ENCODE data around the gene DMRTA1. TPM values are rescaled to one million over a fixed set of nuclear protein-coding genes. Genes with fewer than 3 reads are reported as not detected.
"Not testable (repeated sequence)": the region's sequence is repeated elsewhere in the genome, so short reads cannot be mapped to it uniquely, and the experiment has no call there.

The DMRTA1 gene, protein sequence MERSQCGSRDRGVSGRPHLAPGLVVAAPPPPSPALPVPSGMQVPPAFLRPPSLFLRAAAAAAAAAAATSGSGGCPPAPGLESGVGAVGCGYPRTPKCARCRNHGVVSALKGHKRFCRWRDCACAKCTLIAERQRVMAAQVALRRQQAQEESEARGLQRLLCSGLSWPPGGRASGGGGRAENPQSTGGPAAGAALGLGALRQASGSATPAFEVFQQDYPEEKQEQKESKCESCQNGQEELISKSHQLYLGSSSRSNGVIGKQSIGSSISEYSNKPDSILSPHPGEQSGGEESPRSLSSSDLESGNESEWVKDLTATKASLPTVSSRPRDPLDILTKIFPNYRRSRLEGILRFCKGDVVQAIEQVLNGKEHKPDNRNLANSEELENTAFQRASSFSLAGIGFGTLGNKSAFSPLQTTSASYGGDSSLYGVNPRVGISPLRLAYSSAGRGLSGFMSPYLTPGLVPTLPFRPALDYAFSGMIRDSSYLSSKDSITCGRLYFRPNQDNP
- not detected in 2 replicates for total RNA-seq (2014; rRNA removed; shearing (Covaris generic); ENCODE audit: low replicate concordance)

GRCh38 chr9:22446589-22446949 lies at the start of gene DMRTA1:
DMRTA1 (plus strand) TSS chr9:22446824; CDS start chr9:22447066, 242 bp downstream.
- no peaks in the 10 kb centered on the region for H3K36me3 ChIP-seq
- no peak for DNase-seq
- H3K4me3 ChIP-seq, result no peak within 1 kb of the TSS
- no peaks in the 10 kb centered on the region for H3K9me3 ChIP-seq
- no peaks in the 10 kb centered on the region for H3K27me3 ChIP-seq

DNA sequence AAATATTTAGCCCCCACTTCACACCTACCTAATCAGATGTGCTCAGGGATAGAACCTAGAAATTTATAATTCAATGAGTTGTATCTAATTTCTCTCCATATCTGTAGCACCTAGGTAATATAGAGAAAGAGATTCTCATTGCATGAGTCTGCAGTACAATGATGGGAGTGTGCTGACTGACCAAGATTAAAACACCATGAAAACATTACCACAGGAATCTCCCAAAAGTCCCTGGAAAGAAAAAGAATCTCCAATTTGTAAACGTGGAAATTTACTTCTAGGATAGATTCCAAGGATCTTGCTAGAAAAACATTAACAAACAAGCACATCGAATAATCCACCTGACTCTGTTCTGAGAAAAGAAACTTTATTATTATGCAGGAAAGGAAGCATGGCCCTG lies 45.0 kb upstream of the DMRTA1 start:
- no peak for DNase-seq
- Histone ChIP-seq H3K9me3 (no peaks in the 10 kb centered on the region), H3K27me3 (no peaks in the 10 kb centered on the region), H3K36me3 (no peaks in the 10 kb centered on the region), H3K4me3 (no peak overlapping the region)

GRCh38 chr9:22405869-22406659 lies 40.6 kb upstream of the DMRTA1 start:
- Histone ChIP-seq H3K4me3 (no peak overlapping the region), H3K9me3 (no peaks in the 10 kb centered on the region), H3K27me3 (no peaks in the 10 kb centered on the region), H3K36me3 (no peaks in the 10 kb centered on the region)
- DNase-seq, result no peak

- no peak for DNase-seq
- H3K36me3 ChIP-seq, result no peaks in the 10 kb centered on the region
- no peaks in the 10 kb centered on the region for H3K9me3 ChIP-seq
- no peak overlapping the region for H3K4me3 ChIP-seq
- no peaks in the 10 kb centered on the region for H3K27me3 ChIP-seq
Measured at GRCh38 chr9:22413884-22414283, 32.7 kb upstream of the DMRTA1 start.

- Histone ChIP-seq H3K27me3 (no peaks in the 10 kb centered on the region), H3K9me3 (no peaks in the 10 kb centered on the region), H3K4me3 (no peak overlapping the region), H3K36me3 (no peaks in the 10 kb centered on the region)
- DNase-seq, result no peak
Measured at GRCh38 chr9:22415941-22416691, 30.5 kb upstream of the DMRTA1 start.

DNA sequence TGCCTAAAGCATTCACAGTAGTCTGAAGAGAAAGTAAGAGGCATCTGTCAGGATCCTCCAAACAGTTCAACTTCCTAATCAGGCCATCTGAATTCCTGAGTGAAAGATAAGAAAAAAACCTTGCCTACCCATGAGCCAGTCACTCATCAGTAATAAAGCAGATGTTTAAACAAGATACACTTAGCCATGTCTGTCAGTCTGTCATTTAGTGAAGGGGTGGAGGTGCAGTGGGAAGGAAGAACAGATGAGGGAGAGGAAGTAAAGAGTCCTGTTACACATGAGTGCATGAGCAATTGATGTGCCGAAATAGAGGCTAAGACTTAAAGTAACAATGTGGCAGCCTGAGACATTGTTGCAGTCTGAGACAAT lies 29.9 kb upstream of the DMRTA1 start:
- Histone ChIP-seq H3K36me3 (no peaks in the 10 kb centered on the region), H3K9me3 (no peaks in the 10 kb centered on the region), H3K27me3 (no peaks in the 10 kb centered on the region), H3K4me3 (no peak overlapping the region)
- DNase-seq, result no peak

DNA sequence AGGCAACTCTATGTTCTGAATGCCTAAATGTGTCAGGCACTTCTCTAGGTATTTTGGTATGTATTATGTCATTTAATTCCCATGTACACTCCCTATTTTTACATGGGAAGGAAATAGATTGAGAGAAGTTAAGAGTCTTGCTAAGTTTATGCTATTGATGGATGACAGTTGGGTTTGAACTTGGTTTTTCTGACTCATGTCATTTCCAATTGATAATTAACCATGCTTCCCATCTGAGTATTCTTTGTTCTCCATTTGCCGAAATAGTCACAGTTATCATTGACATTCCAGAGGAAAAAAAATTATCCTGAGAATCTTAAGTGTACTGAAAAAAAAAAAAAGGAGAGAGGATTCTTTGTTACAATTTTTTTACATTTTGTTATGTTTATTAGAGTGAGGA lies 23.1 kb upstream of the DMRTA1 start:
- no peaks in the 10 kb centered on the region for H3K27me3 ChIP-seq
- no peaks in the 10 kb centered on the region for H3K36me3 ChIP-seq
- no peak for DNase-seq
- H3K9me3 ChIP-seq, result no peaks in the 10 kb centered on the region
- H3K4me3 ChIP-seq, result no peak overlapping the region

DNA sequence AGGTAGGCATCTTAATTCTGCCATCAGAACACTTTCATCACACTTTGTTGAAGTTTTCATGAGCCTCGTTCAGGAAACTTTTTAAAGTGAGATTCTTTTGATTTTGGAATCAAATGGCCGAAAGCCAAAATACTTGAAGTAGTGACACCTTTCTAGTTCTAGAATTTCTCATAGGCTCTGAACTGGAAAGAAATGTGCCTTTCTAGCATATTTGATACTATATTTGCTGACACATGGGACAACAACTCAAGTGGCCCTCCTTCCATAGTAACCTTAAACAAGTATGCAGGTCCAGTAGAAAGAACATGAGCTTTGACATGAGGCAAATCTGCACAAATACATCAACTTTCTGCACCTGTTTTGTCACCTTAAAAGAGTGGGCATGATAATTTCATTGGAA lies 22.0 kb upstream of the DMRTA1 start:
- no peaks in the 10 kb centered on the region for H3K36me3 ChIP-seq
- DNase-seq, result no peak
- H3K27me3 ChIP-seq, result no peaks in the 10 kb centered on the region
- H3K4me3 ChIP-seq, result no peak overlapping the region
- H3K9me3 ChIP-seq, result no peaks in the 10 kb centered on the region

- H3K4me3 ChIP-seq, result no peak overlapping the region
- no peaks in the 10 kb centered on the region for H3K27me3 ChIP-seq
- H3K36me3 ChIP-seq, result no peaks in the 10 kb centered on the region
- no peaks in the 10 kb centered on the region for H3K9me3 ChIP-seq
- no peak for DNase-seq
Measured at GRCh38 chr9:22425551-22425950, 21.1 kb upstream of the DMRTA1 start.

DNA sequence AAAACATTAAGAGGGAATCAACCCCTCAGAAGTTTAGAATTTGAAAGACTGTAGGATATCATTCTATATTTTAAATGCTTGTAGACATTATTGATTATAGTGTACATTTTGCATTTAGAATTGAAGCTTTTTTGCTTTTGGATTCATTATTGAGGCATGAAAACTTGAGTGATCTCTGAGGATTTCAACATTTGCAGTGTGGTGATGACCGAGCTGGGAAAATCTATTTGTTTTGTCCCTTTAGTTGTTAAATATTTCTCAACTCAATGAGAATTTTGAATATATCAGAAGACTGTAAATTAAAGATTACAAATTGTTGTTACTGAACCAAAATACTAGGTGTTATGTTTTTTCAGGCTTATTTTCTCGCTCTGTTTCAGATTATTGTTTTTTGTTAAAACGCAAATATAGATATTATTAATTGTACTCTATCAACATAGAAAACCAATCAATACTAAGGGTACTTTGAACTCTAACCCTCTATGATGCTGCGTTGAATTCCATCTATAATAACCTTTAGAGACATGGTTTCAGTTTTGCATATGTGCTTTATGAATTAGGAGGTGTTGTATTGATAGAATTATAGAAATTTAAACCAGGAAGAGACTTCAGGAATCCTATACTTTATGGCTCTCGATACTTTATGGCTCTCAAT lies 19.3 kb upstream of the DMRTA1 start:
- Histone ChIP-seq H3K36me3 (no peaks in the 10 kb centered on the region), H3K27me3 (no peaks in the 10 kb centered on the region), H3K9me3 (no peaks in the 10 kb centered on the region), H3K4me3 (no peak overlapping the region)
- no peak for DNase-seq

DNA sequence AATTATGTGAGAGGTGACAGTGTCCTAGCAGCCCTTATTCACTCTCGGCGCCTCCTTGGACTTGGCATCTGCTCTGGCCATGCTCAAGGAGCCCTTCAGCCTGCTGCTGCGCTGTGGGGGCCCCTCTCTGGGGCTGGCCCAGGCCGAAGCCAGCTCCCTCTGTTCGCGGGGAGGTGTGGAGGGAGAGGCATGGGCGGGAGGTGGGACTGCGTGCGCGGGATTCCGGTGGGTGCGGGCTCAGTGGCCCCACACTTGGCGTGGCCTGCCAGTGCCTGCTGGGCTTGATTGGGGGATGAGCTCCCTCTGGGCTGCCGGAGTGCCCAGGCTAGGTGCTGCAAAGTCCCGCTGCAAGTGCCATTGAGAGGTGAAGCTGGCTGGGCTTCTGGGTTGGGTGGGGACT lies 12.9 kb upstream of the DMRTA1 start:
- no peaks in the 10 kb centered on the region for H3K27me3 ChIP-seq
- no peaks in the 10 kb centered on the region for H3K36me3 ChIP-seq
- no peak overlapping the region for H3K4me3 ChIP-seq
- DNase-seq, result no peak
- H3K9me3 ChIP-seq, result no peaks in the 10 kb centered on the region

DNA sequence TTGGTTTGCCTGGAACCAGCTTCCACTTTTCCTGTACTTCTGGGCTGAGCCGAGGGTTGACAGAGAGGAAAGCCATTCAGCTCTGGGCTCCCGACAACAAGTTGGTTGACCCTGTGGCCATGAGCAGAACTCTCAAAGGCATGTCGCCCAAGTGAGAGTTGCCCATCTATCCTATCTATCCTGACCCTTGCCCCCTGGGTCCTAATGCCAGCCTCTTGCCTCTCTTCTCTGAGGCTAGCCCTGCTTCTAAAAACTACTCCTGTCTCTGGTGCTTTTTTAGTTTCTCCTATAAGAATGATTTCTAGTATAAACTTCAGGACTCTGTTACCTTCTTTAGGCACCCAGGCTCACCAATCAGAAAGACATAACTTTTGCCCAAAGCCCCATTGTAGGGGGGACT lies 11.4 kb upstream of the DMRTA1 start:
- not testable (repeated sequence) for H3K9me3 ChIP-seq, H3K36me3 ChIP-seq, H3K4me3 ChIP-seq, H3K27me3 ChIP-seq, DNase-seq

GRCh38 chr9:22437461-22438067 lies 9.1 kb upstream of the DMRTA1 start:
- H3K27me3 ChIP-seq, H3K9me3 ChIP-seq, DNase-seq, H3K36me3 ChIP-seq, H3K4me3 ChIP-seq: not testable (repeated sequence)

- no peaks in the 10 kb centered on the region for H3K27me3 ChIP-seq
- no peak for DNase-seq
- no peaks in the 10 kb centered on the region for H3K36me3 ChIP-seq
- no peaks in the 10 kb centered on the region for H3K9me3 ChIP-seq
- no peak overlapping the region for H3K4me3 ChIP-seq
Measured at GRCh38 chr9:22440841-22441240, 5.8 kb upstream of the DMRTA1 start.

DNA sequence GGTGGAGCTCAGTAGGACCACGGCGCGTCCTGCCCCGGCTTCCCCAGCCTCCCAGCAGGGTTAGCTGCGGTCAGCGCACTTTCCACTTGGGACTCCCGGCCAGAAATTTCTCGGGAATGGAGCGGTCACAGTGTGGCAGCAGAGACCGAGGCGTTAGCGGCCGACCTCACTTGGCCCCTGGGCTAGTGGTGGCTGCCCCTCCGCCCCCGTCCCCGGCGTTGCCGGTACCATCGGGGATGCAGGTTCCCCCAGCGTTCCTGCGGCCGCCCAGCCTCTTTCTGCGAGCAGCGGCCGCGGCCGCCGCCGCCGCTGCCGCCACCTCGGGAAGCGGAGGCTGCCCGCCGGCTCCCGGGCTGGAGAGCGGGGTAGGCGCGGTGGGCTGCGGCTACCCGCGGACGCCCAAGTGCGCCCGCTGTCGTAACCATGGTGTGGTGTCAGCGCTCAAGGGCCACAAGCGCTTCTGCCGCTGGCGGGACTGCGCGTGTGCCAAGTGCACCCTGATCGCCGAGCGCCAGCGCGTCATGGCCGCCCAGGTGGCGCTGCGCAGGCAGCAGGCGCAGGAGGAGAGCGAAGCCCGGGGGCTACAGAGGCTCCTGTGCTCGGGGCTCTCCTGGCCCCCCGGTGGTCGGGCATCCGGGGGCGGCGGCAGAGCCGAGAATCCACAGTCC lies 460 bp downstream of the DMRTA1 start:
- H3K36me3 ChIP-seq, result no peaks in the 10 kb centered on the region
- no peak overlapping the region for H3K4me3 ChIP-seq
- DNase-seq, result no peak
- H3K9me3 ChIP-seq, result no peaks in the 10 kb centered on the region
- no peaks in the 10 kb centered on the region for H3K27me3 ChIP-seq
